ENCODE data around the gene AGAP3.

The AGAP3 gene

DNA sequence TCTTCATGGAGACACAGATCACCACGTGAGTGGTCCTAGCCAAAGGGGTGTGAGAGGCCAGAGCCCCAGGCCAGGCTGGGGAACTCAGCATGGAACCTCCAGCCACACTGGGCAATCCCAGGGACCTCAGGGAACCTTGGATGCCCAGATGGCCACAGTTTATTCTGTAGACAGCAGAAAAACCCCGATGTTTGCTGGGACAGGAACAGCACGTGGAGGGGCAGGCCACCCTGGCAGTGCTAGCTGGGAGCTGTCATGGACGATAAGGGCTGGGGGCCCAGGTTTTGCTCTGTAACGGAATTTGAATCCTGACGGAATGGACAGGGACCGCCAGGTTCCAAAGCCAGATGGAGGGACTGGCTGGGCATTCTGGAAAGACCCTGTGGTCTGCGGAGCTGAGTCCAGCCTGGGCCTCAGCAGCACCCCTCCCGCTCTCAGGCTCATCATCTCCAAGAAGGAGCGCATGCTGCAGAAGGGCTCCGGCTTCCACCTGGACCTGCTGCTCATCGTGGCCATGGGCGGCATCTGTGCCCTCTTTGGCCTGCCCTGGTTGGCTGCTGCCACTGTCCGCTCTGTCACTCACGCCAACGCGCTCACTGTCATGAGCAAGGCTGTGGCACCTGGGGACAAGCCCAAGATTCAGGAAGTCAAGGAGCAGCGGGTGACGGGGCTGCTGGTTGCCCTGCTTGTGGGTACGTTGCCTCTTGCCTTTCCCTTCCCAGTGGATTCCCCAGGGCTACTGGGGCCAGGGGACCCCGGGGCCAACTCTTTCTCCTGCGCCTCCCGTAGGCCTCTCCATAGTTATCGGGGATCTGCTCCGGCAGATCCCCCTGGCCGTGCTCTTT lies 11.2 kb upstream of the AGAP3 start:
- no peak for DNase-seq

DNA sequence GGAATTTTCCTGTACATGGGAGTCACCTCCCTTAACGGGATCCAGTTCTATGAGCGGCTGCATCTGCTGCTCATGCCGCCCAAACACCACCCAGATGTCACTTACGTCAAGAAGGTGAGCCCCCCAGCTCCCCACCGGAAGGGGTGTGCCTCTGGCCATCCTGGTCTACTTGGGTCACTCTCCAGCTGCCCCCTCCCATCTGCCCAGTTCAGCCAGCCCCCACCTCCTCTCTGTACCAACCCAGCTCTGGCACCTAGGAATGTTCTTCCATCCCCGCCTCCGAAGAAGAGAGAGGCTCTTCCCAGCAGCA lies 10.7 kb upstream of the AGAP3 start:
- no peak for DNase-seq

DNA sequence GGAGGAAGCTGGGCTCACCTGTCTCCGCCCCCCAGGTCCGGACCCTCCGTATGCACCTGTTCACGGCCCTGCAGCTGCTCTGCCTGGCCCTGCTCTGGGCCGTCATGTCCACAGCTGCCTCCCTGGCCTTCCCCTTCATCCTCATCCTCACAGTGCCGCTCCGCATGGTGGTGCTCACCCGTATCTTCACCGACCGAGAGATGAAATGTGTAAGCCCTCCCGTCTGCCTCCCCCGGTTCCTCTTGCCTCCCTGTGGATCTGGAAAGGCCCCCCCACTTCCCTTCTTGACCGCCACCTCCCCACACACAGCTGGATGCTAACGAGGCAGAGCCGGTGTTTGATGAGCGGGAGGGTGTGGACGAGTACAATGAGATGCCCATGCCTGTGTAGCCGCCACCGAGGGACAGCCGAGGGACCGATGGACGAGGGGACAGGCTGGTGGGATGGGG lies 10.3 kb upstream of the AGAP3 start:
- no peak for DNase-seq

DNA sequence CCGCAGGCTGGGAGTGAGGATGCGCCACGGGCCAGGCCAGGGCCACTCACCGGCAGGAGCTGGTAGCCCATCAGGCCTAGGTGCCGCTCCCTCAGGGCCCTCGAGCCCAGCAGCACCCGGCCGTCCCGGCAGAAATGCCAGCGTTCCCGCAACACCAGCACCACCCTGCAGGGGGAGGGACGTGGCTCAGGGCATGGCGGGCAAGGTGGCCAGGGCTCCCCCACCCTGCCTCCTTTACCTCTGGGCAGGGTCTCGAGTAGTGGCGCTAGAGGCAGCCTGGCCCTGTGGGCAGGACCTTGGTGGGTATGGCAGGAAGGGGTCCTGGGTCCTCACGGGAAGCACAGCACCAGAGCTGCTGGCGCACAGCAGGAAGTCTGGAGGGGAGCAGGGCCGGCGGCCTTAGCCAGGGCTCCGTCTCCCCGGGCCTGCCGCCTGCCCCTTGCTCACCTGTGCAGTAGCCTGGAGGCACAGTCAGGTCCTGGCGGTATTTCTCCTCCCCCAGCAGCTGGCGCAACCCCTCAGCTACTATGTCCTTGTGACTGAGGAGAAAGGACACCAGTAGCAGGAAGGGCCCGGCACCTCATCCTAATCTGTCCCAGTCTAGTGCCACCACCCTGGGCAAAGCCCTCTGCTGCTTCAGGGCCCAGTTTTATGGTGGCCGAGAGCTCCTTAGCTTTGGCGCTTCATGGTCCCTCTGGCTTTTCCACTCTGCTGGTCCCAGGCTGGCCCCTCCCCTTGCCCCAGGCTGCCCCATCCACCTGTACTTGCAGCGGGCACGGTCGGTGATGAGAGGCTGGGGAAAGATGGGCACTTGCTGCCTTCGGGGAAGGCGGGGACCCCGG lies 9.2 kb upstream of the AGAP3 start:
- DNase-seq: no peak

DNA sequence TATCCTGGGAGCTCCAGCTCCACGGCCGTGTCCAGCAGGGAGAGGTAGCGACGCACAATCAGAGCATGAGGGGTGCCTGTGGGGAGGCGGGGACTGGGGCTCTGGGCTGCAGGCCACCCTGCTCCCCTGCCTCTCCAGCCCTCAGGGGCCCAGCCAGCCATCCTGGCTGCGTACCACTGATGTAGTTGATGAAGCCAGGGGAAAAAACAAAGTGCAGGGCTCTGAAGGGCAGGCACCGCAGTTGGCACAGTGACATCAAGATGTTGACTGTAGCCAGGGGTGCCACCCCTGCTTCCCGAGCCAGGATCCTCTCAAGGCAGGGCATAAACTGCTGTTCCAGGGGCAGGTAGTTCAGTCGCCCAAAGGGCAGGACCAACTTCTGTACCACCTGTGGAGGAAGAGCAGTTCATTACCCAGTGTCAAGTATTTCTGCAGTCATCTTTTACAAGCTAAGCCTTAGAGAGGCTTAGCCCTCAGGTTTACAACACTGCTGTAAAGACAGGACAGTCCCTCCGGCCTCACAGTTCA lies 8.5 kb upstream of the AGAP3 start:
- DNase-seq: no peak

DNA sequence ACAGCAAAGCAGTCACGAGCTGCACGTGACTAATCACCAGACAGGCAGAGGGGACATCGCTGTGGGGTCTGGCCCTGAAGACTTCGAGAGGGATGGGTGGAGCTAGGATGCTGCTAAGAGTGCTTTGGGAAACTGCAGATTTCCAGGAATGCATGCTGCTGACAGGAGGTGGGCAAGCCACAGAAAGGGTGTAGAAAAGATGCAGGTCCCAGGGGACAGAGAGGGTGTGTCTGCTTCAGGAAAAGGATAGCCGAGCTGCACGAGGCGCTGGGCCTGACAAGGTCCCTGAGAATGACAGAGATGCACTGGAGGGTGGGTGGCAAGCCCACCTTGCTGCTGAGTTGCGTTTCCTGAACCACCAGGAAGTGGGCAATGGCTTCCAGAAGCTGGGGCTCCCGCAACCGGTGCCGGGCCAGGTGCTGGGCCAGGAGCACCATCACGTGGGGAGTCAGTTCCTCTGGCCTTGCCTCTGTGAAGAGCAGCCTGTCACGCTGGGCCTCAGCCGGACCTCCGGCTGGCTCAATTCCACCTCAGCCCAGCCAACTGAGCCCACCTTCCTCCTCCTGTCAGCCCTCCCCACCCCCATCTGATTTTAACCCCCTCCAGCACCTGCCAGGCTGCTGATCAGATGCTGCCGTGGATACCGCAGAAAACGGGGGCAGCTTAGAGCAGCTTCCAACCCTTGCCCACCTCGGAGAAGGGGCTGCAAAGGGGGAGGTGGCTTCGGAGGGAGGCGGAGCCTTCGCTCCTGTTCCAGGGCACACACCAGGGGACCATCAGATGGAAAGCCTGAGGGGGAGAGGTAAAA lies 7.8 kb upstream of the AGAP3 start:
- DNase-seq: no peak

DNA sequence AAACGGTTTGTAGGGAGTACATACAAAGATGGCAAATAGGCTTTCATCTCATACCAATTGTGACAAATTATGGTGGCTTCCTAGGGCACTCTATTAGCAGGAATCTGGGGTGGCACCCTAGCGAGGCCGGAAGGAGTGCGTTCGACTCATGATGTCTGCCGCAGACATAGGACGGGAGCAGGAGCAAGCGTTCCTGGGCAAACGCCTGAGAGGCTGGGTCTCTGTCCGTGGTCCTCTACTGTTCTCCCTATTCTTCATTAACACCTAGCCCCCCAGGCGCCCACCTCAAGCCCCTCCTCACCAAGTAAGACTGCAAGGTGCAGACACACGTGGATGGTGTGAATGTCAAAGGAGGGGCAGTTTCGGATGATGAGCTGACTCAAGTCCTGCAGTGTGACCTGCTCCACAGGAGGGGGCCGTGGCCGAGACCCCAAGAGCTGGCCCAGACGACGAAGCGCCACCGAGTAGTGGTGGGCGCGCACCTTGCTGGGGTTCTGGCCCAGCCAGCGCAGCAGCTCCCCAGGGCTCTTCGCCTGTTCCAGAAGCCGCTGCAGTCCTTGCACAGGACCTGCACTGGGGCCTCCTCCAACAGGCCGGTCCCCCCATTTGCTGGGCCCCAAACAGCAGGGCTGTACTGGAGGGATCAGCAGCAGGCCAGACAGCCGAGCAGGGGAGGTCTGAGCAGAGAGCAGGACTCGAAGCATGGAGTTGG lies 6.9 kb upstream of the AGAP3 start:
- no peak for DNase-seq

DNA sequence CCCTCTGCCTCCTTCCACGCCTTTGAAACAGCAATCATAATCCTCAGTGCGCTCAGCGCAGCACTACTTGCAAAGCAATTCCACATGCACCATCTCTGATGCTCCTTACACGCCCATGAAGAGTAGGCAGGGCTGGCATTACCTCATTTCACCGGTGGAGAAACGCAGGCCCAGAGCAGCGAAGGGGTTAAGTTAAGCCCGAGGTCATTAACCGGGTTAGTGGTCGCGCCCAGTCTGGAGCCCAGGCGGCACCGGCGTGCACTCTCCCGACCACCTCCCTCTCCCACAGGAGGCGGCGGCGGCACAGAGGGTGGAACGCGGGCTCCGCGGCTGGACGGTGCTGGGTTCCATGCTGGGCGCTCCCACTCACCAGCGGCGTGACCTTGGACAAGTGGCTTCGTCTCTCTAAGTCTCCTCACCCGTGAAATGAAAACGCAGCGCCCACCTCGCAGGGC lies 6.2 kb upstream of the AGAP3 start:
- DNase-seq: no peak

DNA sequence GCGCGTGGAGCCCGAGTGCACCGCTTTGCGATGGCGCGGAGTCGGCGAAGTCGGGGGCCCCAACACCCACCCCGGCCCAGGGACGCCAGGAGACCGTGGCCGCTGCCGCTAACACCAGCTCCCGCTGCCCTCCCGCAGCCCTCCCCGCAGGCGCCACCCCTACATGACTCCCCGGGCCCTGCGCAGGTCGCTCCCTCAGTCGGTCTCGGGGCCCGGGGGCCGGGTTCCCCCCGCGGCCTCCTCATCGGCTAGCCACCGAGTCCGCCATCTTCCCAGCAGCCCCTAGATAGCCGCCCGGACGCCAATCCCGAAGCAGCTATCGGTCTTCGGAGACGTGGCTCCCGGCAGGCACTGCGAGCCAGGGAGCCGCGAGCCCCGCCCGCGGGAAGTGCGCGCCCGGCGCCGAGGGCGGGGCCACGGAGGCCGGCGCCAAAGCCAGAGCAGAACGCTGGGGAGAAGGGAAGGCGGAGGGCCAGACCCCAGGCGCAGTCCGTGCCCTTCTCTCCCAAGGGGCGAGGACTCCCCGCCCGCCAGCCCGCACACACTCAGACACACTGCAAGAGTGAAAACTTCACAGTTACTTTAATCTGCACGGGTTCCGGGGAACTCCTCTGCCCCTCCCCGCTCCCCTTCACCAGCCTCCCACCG lies 5.6 kb upstream of the AGAP3 start, which contains the start of gene FASTK:
TSS of gene FASTK (minus strand) at position 288 of the 648 bp plus-strand sequence. CDS start at position 245, 43 bp downstream.
- peak; percentile 84 for DNase-seq

DNA sequence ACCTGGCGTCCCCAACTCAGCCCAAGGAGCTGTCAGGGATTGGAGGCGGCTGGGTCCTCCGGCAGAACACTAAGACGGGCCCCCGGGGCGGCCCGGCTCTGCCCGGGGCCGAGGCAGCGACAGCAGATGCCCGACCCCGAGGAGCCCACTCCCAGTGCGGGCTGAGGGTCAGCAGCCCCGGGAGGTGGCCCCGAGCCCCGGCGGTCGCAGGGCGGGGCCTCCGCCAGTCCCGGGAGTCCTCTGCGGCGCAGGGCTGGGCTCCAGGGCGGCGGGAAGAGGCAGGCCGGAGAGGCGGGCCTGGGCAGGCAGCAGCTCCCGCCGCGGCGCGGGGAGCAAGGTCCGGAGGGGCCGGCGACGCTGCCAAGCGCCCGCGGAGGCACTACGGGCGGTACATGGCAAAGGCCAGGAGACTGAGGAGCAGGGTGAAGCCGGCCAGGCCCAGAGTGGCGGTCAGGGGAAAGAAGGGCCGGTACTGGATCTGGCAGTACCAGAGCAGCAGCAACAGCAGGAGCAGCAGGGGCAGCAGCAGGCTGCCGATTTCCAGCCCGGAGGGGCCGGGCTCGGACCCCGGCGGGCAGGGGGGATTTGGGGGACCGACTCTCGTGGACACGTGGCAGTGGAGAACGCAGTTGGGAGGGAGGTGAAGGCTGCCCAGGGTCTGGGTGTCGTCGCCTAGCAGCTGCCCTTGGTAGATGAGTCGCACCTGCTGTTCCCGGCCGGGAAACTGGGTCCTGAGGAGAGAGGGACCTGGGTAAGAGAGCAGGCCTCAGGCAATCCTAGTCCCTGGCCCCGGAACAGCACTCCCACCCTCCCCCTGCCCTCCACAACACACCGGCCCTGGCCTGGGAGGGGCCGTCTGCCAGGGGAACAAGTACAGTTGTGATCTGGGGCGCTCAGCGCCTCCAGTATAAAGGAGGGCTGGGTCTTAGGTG lies 4.8 kb upstream of the AGAP3 start:
- no peak for DNase-seq

DNA sequence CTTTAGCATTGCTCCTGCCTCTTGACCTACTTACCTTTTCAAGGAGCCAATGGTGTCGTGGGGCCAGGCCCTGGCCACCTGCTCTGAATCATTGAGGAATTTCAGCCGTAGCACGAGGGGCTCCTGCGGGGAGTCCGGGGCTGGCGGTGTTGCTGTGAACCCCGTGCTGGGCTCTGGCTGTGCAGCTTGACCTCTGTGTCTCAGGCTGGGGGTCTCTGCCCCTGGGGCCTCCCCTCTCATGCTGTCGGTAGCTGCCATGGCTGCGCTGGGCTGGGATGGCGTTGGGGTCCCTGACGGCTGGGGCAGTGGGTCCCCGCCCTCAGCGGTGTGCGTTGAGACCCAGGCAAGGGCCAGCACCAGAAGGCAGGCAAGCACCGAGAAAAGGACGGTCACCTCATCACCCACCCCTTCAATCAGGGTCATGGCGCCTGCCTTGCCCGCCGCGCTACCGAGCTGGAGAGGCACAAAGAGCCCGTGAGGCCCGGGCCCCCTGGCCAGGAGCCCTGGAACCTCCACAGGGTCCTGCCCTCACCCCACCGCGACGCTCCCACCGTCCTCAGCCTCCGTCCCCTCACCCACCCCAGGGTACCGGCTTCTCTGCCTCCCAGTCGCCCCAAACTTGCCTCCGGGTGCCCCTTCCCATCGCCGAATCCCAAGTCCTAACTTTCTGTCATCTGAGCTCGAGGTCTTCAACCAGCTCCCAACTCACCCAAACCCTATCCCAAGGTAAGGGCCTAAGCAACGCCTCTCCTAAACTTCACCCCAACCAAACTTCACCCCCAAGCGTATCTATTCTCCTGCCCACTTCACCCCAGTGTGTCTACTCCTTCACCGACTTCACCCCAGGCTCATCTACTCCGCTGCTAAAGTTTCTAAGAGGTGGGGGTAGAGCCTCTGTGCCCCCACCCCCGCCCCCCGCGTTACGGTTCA lies 3.9 kb upstream of the AGAP3 start:
- no peak for DNase-seq

DNA sequence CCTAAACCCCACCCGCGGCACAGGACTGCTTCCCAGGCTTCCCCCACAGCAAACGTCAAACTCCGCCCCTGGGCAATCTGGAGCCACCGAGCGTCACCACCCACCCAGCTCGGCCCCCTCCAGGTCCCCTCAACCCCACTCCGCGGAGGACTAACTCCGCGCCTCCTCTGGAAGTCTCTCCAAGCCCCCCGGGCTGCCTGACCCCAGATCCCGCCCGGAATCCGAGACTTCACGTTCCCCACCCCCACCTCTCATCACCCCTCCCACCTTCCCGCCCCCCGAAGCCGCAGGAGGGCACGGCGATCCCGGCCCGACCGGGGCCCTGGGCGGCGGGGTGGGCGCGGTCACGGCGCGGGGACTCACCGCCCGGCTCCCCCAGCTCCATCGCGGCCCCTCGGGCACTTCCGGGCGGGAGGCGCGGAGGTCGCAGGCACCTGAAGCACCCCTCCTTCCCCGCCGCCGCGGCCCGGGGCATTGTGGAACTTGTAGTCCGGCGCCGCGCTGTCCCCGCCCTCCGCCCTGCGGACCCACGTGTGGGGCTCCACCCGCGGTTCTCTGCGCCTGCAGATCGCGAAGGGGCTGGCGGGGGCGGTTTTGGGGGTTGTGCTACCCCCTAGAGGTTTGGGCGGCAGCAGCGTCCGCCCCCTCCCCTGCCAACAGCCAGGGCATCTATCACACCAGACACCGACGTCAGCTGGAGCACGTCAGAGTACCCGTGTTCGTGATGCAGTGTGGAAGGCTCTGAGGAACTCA lies 3.0 kb upstream of the AGAP3 start, which contains the start of gene TMUB1:
TSS of gene TMUB1 (minus strand) at position 423 of the 753 bp plus-strand sequence. CDS start 930 bp downstream, outside the sequence.
- peak; percentile 90 for DNase-seq

DNA sequence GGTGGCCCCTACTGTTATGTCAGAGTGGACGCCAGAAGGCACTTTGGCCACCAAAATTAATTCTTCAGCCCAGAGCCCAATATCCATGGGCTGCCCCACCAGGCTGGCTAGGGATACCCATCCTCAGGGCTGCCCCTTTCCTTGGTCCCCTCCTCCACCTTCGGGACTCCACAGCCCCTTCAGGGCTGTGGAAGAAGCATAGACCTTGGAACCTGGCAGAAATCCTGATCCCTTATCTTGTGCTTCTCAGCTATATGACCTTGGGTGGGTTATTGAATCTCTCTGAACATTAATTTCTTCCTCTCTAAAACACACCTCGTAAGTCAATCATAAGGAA lies 2.5 kb upstream of the AGAP3 start:
- DNase-seq: no peak

DNA sequence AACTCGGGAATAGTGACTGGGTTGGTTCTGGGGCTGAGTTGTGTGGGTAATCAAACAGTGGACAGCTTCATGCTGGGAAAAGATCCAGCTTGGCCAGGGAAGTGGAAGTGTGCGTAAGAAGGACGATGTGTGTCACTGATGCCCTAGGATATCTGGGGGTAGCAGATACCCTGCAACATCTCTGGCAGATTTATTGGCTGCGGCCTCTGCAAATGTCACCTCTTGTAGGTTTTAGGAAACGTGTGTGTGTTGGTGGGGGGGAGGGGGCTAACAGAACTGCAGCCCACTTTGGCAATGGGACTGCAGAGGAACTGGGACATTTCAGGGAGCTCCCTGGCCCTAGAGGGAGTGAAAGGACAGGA lies 965 bp upstream of the AGAP3 start:
- no peak for DNase-seq

DNA sequence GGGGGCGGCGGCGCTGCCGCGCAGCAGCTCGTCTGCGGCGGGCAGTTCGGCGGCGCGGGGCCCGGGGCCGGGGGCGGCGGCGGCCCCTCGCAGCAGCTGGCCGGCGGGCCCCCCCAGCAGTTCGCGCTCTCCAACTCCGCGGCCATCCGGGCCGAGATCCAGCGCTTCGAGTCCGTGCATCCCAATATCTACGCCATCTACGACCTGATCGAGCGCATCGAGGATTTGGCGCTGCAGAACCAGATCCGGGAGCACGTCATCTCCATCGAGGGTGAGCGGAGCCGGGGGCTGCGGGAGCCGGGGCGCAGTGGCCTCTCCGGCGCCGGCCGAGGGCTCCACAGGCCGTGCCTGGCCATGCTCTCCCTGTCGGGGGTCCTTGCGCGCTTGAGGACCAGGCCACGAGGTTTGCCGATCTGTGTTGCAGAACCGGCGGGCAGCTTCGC lies 548 bp downstream of the AGAP3 start:
- no peak for DNase-seq

DNA sequence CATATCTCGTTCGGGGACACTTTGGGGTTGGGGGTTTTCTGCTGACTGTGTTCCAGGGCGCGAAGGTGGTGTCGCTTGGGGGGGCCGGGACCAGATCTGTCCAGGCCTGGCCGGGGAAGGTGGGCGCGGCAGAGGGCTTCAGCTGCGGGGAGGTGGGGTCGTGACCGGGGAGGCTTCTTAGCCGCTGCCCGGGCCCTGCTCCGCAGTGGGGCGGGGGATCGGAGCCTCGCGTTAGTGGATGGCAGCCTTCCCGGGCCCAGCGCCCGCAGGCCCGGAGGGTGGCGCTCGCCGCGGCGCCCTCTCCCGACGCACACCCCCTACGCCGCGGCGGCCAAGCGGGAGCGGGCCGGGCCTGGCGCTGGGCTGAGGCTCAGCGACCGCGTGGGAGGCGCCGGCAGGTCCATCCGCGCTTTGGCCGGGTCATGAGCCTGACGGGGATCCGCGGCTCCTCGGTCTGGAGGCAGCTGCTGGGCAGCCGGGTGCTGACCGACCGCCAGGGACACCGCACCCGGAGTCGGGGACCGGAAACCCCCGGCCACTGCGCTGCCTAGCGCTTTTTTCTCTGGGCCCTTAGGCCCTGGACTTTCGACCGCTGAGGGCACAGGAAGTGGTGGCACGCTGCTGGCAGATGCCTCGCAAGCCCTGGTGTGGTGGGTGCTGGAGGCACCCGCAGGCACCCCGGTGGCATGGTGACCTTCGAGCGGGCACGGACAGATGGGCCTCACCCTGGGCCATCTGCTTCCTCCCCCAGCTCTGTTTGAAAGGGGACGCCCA lies 1.2 kb downstream of the AGAP3 start:
- no peak for DNase-seq

DNA sequence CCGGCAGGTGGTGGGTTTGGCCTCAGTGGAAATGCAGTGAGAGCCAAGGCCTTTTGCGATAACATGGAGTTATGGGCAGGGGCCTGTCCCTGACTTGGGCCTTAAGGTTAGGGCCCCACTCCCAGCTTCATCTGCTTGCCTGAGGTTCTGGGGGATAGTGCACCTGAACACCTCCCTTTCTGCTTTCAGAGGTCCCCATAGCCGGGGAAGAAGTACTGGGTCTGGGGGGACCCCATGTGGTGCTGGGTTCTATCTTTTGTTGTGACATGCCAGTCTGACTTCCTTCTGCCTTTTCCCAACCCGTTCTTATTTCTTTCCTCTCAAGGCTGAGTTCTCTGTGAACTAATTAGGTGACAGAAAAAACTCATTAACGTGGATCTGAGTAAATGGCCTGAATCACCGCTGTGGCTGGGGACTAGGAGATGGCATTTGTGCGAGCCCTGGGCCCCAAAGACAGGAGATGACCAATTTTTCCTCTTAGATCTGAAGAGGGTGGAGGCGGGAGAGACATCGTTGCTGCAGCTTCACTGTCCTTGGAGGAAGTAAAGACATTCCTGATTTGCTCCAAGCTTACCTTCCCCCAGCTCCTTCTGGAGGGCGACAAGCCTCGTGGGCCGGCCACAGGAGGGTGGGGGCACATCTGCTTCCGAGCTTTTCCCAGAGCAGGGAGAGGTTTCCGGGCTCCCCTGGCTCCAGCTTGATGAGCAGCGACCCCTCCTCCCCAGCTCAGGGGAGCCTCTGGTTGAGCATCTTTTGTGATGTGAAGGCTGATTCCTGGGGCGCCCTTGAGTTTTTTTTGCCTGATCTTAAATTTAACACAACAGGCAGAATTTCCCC lies 2.0 kb downstream of the AGAP3 start:
- no peak for DNase-seq
